HG02840 (cell line): Measurements from ENCODE around the gene PIGU.
"Not testable (repeated sequence)": the region's sequence is repeated elsewhere in the genome, so short reads cannot be mapped to it uniquely, and the experiment has no call there.

Experiments used
- ATAC-seq: cut with Tn5 transposase; IDR thresholded peaks from one replicate; pipeline ENCODE4 v1.9.1; 2021; ENCODE audit warnings: mild to moderate bottlenecking, moderate library complexity, moderate number of reproducible peaks; ENCODE audit not compliant: unreplicated experiment, low FRiP score

The PIGU gene

DNA sequence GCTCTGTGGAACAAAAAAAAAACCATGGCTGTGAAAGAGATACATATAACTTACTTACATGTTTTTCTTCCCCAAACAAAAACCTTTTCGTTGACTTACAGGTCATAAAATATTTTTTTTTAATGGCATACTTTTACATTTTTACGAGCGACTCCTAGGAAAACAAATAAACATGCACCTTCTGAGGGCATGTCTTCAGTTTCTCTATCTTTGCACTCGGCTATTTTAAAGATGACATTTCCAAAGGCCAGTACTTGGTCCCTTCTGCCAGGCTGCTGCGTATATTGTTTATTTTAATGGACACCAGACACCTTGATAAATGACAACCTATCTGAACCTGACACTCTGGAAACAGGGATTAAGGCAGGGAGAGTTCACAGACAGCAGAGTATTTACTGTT lies 49.4 kb downstream of the PIGU start:
- no peak for ATAC-seq

DNA sequence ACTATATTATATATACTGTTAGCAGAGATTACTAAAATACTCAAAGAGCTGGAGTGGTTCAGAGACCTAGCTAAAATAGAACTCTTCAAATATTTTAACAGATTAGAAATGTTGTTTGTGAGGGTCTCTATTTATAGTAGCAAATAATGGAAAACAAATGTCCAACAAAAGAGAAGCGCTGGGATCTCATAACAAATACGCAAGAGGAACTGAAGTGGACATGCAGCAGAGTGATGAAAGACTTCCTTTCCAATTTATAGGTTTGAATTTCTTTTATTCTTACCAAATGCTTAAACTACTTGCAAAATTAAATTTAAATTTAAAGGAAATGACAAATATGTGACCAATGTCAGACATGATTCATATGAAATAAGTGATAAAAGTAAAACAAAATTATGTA lies 49.9 kb downstream of the PIGU start:
- no peak for ATAC-seq

DNA sequence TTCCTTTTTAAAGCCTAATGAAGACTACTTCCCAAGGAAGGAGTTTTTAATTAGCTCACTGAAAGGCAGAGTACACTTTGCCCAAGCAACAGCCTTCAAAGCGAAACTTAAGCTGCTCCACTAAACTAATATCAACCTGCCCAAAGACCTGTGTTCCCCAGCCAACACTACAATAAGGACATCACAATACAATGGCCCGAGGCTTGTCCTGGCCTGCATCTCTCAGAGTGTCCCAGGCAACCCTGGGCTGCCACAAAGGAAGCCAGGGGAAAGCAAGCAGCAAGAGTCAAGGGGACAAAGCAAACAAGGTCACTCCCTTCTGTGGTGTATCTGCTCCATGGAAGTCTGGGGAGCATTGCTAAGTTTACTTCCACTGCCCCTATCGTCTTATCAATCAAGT lies 52.3 kb downstream of the PIGU start:
- no peak for ATAC-seq

DNA sequence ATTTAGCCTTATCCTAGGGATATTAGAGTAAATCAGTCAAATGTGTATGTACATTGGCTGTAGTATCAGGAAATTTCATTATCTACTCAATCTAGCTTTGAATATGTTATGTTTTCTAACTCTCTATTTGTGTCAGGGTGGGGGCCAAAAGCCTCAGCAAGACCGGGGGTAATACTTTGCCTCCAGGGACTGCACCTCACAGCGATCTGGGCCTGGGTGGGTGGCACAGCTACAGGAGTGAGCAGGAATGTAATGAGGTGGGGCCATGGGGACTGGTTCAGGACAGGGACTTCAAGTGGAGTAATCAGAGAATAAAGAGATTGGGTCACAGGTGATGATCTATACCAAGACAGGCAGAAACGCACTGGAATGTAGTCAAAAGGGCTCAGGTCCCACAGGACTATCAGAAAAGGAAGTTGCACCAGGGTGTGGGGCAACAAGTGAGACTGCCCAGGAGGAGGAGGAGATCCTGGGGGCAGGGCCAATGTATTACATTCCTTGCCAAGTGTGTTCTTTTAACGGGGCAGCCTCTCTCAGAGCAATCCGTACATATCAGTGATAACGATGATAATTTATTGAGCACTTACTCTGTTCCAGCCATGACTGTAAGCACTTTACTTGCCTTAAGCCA lies 54.0 kb downstream of the PIGU start:
- ATAC-seq = no peak

DNA sequence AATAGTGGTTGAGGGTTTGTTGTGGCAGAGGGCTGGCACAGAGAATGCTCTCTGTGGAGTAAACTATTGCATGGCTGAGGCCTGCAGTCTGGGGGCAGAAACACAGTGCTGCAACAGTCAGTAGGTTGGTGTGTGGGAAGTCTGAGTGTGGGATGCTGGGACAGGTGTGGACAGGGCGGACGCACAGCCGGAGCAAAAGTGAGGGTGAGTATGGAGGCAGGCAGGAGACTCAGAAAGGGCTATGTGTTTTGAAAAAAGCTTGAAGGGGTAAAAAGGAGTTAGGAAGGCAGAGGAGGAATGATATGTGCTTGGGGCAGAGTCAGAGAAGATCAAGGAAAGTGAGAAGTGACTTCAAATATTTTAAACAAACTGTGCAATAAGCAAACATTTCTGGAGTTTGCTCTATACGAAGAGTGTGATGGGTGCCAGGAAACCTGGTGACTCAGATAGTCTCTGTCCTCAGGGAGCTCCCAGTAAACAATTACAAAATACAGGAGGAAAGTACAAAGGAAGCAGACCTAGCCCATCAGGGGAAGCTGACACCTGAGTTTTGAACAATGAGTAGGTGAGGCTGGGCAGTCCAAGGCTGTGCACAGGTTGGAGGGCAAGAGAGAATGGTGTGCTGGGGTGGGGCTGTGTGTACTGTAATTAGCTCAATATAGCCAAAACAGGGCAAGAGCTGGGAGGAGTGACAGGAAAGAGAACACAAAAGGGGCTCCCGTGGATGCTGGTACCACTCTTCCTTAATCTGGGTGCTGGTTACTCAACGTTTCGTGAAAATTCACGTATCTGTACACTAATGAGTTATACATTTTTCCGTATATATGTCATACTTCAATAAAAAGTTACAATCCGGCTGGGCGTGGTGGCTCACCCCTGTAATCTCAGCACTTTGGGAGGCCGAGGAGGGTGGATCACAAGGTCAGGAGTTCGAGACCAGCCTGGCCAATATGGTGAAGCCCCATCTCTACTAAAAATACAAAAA lies 55.2 kb downstream of the PIGU start:
- no peak for ATAC-seq

DNA sequence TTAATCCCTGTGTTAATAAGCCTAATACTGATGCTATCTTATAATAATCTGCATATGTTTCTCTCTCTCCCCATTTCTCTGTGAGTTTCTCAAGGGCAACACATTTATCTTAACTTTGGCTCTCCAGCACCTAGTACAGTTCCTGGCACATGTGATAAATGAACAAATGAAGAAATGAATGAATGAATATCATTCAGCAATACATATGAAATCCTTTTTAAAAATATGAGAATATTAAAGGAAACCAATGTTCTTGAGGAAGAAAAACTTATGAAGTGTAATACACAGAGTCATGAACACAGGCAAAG lies 55.9 kb downstream of the PIGU start:
- no peak for ATAC-seq

DNA sequence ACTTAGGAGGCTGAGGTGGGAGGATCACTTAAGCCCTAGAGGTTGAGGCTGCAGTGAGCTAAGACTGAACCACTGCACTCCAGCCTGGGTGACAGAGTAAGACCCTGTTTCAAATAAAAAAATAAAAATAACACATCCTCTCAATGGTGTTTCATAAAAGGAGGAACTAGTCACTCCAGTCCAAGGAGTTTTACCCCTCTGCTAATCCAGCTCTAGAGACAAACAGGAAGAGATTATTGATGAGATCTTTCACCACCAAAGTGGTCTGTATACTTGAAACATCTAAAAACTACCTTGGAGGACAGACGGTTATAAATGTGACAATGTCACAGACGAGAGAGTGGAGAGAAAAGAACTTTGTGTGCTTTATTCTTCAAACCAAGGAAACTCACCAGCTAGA lies 58.2 kb downstream of the PIGU start:
- ATAC-seq = no peak

DNA sequence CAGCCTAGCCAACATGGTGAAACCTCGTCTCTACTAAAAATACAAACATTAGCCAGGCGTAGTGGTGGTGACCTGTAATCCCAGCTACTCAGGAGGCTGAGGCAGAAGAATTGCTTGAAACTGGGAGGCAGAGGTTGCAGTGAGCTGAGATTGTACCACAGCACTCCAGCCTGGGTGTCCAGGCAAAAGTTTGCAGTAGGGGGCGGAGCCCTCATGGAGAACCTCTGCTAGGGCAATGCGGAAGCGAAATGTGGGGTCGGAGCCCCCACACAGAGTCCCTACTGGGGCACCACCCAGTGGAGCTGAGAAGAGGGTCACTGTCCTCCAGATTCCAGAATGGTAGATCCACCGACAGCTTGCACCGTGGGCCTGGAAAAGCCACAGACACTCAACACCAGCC lies 60.0 kb downstream of the PIGU start:
- ATAC-seq = not testable (repeated sequence)

DNA sequence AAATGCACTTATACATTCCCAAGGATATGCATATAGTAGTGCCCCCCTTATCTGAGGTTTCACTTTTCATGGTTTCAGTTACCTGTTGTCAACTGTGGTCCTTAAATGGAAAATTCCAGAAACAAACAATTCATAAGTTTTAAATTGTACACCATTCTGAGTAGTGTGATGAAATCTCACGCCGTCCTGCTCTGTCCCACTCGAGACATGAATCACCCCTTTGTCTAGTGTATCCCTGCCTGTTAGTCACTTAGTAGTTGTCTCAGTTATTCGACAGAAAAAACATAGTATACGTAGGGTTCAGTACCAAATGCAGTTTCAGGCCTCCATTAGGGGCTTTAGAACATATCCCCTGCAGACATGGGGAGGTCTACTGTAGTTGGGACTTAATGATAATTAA lies 61.4 kb downstream of the PIGU start:
- no peak for ATAC-seq

DNA sequence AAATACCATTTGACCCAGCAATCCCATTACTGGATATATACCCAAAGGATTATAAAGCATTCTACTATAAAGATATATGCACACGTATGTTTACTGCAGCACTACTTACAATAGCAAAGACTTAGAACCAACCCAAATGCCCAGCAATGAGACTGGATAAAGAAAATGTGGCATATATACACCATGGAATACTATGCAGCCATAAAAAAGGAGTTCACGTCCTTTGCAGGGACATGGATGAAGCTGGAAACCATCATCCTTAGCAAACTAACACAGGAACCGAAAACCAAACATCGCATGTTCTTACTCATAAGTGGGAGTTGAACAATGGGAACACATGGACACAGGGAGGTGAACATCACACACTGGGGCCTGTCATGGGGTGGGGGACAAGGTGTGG lies 64.9 kb downstream of the PIGU start:
- not testable (repeated sequence) for ATAC-seq

DNA sequence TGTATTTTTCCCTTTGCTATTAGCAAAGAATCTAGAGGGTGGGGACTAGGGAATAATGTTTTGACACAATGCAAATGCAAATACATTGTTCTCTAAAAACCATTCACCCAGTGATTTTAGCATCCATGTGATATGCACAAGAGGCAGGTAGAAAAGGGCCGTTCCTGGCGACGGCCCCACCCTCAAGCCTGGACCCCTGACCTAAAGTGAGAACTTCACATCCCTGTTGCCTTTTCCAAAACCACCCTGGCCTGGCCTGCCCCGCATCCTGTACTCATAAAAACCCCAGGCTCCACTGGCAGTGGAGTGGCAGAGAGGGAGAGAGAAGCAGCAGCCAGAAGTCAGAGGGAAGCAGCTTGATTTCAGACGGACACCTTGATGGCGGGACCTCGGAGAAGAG lies 69.8 kb downstream of the PIGU start:
- no peak for ATAC-seq

DNA sequence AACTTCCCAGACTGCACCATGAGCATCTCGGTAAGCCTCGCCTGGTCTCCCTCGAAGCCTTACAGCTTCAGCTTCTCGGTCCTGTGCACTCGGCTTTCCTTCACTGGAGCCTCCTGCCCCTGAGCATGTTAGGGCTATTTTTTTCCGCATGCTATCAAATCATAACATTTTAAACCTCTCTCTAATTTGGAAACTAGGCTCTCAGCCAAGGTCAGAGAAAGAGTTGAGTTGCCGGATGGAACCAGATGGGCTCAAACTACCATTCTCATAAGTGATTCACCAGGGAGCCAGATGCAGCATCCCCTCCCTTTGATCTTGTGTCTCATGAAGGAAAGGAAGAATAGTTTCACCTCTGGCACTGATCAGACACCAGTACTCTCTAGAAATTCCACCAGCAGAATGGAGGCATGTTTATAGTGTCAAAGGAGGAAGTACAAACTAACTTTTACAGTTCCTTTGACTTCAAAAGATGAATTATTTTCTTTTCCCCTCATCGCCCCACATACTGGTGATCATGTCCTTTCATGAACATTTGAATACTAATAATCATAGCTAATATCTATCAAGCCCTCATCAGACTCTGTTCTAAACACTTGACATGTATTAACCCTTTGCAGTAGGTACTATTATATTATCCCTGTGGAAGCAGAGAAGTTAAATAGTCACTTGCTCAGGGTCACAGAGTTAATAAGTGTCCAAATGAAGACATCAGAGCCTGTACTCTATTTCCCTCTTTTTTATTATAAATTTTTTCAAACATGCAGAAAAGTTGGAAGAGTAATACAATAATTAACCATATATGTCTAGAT lies 71.7 kb downstream of the PIGU start:
- no peak for ATAC-seq

DNA sequence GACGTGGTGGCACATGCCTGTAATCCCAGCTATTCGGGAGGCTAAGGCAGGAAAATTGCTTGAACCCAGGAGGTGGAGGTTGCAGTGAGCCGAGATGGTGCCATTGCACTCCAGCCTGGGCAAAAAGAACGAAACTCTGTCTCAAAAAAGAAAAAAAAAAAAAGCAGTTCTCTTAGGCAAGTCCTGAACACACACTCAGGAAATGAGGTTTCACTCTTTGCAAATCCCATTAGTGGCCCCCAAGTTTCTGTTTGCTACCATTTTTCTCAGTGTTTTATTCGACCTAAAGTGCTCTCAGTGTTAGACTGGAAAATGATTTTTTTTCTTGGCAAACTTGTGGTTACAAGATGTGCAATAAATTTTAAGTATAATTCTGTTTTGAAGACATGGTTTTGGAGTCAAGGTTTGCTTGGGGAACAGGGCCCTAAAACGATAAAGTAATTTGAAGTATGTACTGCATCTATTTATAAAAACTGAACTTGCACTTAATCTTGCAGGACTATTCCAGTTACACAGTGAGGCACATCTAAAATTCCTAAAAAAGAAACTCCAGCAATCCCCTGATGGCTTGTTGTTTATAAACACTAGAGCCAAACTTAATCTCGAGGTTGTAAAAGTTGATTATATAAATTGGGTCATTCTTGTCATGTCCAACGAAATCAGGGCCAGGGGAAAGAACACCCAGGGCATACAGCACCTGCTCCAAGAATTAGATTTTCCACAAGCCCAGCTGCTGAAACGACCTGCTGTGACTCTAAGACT lies 75.8 kb downstream of the PIGU start:
- no peak for ATAC-seq

DNA sequence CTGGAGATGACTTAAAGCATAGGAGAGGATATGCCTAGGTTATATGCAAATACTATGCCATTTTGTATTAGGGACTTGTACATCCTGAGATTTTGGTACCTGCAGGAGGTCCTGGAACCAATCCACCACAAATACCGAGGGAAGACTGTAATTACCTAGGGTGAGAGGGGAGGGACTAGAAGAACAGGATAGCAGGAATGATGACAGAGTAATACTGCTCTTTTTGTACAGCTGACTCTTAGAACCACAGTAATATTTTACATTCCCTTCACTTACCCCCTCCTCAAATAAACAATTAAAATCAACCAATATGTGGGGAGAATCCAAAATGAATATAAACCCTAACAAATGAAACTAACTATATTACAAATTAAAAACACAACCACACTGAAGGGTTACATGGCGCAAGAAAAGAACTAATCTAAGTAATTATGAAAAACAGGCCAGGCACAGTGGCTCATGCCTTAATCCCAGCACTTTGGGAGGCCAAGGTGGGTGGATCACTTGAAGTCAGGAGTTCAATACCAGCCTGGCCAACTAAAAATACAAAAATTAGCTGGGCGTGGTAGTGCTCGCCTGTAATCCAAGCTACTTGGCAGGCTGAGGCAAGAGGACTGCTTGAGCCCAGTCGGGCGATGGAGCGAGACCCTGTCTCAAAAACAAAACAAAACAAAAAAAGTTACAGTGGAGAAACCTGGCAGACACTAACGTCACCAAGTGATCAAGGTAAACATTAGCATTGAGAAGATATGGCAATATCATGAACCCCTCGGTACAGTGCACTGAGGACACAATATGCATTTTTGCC lies 81.3 kb downstream of the PIGU start:
- ATAC-seq = no peak

DNA sequence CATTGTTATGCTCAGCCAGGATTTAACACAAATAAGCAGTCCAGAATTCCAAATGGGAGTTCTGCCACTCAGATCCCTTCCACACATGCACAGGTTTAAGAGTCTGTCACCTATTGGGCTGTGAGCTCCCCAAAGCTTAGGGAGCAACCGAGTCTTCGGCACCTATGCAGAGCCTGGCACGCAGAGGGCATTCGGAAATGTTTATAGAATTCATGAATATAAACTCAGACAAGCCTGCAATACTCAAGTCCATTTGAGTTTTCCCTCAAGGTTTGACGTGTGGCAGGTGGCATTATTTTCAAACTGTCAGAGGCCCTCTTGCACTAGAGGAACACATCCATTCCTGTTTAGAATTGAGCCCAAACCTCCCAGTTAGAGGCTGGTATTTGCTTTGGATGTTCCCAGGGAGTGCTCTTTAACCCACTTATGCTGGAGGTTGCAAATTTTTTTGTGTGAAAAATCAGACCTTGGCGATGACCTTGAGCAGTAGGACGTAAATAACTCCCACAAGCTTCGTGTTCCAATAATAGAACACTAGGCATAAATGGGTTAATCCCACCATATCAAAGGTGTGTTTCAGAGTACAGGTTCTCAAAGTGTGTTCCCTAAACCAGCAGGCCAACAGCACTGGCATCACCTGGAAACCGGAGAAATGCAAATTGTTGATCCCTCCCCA lies 90.3 kb downstream of the PIGU start:
- no peak for ATAC-seq

DNA sequence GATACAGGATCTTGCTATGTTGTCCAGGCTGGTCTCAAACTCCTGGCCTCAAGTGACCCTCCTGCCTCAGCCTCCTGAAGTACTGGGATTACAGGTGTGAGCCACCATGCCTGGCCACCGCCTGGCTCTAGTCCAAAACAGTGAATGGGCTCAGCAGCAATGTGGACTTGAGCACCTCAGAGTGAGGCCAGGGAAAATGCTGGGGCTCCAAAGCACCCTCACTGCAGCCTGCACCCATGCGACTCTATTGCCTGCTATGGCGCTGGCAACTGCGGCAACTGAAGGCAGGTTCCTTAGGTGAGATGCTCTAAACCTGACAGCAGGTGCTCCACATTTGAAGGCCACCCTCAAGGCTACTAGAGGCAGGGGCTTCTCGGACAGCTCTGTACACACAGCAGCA lies 91.9 kb downstream of the PIGU start:
- no peak for ATAC-seq

DNA sequence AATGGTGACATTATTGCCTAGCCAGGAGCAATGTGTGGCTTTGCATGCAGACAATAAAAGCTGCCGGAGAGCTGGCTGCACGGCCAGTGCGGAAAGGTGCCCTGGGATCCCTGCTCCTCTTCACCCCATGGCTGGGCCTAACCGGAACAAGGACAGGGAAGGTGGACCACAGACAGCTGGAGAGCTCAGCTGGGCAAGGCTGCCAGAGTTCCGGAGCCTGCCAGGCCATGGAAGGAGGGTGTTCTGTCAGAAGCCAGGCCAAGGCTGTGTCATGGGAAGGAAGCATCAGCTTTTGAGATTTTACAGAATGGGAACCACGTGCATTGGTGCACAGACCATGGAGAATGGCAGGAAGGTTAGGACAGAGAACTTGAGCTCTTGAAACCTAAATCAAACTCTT lies 93.3 kb downstream of the PIGU start:
- no peak for ATAC-seq

DNA sequence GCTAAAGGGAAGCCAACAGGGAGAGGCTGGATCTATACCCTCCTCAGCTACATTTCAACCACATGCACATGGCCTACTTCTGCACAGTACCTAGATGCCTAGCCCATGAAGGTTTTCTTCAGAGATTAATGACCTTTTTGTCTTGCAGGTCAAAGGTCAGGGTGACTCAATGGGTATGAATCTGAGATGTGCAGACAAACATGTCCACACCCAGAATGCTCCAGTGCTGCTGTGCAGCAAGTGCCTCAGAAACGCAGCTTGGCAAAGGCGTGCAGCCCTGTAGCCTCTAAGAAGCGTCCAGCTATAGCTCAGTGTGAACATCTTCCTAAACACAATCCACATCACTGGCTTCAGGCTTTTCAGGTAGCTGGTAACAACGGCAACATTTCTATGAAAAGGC lies 94.0 kb downstream of the PIGU start:
- no peak for ATAC-seq

DNA sequence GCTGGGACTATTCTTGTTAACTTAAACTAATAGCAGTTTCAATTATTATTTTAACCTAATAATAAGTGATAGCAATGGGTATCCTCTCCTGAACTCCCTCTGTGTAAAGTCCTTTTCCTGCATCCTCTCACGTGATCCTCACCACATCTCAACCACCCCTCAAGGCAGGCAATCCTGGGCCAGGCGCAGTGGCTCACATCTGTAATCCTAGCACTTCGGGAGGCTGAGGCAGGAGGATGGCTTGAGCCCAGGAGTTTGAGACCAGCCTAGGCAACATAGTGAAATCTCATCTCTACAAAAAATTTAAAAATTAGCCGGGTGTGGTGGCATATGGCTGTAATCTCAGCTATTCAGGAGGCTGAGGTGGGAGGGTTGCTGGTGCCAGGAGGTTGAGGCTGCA lies 94.7 kb downstream of the PIGU start:
- no peak for ATAC-seq
